Left ventricle myocardium inferior (tissue), 1 donor: Measurements from ENCODE around the gene PHACTR3. TPM values are rescaled to one million over a fixed set of nuclear protein-coding genes. Genes with fewer than 3 reads are reported as not detected.
A peak's percentile ranks its signal among the peaks of the same experiment; 100 is the strongest.

Source experiments
- DNase-seq: peaks from one replicate; pipeline ENCODE4 v3.0.0-alpha.2; 2020
- H3K27ac ChIP-seq: fragments of 200-600 bp; replicated peaks from 2 replicates; pipeline ENCODE4 v1.8.0; 2021
- H3K27me3 ChIP-seq: fragments of 200-600 bp; 2 replicates; pipeline ENCODE4 v1.8.0; 2021; ENCODE audit warnings: low read depth
- H3K36me3 ChIP-seq: fragments of 200-600 bp; 2 replicates; pipeline ENCODE4 v1.8.0; 2021
- H3K4me1 ChIP-seq: fragments of 200-600 bp; 2 replicates; pipeline ENCODE4 v1.8.0; 2021
- H3K4me3 ChIP-seq: fragments of 200-600 bp; 2 replicates; pipeline ENCODE4 v1.8.0; 2021; ENCODE audit warnings: mild to moderate bottlenecking, moderate library complexity
- H3K9me3 ChIP-seq: fragments of 200-600 bp; replicated peaks from 2 replicates; pipeline ENCODE4 v1.8.0; 2021
- intact Hi-C: fragments of 100-400 bp; cut with micrococcal nuclease; formaldehyde crosslinking; loops from one replicate; pipeline ENCODE4 v1.11.0; 2022
- total RNA-seq: library from RNA; stranded (reverse); fragmentation: NEBNext Ultra II Directional; extraction: Animal tissue kit (Norgen Biotek cat#: 25700); gene quantifications from one replicate; pipeline ENCODE4 v1.2.1, GENCODE V29; 2021
- TF ChIP-seq, protein P1 (sequence below): fragments of 200-600 bp; IDR thresholded peaks from 2 replicates; pipeline ENCODE4 v1.8.0; 2021; ENCODE audit warnings: antibody characterized with exemption, mild to moderate bottlenecking, borderline replicate concordance
- donor health status: DM: no; HTN: yes; CAD: no; lungs with severe emphysema.

Gene PHACTR3
- total RNA-seq, 1 donor from 2014 or later = 4.3 TPM

DNA sequence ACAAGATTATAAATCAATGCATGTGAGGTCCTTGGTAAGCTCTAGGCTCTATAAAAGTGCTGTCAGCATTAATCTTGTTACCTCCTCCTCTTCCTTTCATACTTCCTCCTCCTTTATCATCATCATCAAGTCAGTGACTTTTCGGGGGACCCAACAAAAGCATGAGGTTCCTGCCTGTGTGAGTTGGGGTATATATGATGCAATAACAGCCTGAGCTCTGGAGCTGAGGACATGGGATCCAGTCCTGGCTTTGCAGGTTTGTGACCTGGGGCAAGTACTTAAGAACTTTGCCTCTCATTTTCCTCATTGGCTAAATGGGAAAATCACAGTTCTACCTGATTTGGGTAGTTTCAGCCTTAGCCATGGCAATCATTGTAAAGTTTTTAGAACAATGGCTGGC is 7.1 kb upstream of the PHACTR3 start:
- Histone ChIP-seq H3K27me3 (peaks cover 39% of the 10 kb centered on the region), H3K9me3 (no peaks in the 10 kb centered on the region), H3K4me1 (peaks cover 7% of the 10 kb centered on the region), H3K4me3 (no peak overlapping the region), H3K27ac (peak overlapping the region; percentile 50), H3K36me3 (no peaks in the 10 kb centered on the region)
- TF ChIP-seq, protein P1, sequence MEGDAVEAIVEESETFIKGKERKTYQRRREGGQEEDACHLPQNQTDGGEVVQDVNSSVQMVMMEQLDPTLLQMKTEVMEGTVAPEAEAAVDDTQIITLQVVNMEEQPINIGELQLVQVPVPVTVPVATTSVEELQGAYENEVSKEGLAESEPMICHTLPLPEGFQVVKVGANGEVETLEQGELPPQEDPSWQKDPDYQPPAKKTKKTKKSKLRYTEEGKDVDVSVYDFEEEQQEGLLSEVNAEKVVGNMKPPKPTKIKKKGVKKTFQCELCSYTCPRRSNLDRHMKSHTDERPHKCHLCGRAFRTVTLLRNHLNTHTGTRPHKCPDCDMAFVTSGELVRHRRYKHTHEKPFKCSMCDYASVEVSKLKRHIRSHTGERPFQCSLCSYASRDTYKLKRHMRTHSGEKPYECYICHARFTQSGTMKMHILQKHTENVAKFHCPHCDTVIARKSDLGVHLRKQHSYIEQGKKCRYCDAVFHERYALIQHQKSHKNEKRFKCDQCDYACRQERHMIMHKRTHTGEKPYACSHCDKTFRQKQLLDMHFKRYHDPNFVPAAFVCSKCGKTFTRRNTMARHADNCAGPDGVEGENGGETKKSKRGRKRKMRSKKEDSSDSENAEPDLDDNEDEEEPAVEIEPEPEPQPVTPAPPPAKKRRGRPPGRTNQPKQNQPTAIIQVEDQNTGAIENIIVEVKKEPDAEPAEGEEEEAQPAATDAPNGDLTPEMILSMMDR = no peak
- no peak for DNase-seq
- intact Hi-C loops = loop anchor here (10.0 kb wide), 1 partner anchor 158 kb away; no protein-coding TSS in a partner anchor

DNA sequence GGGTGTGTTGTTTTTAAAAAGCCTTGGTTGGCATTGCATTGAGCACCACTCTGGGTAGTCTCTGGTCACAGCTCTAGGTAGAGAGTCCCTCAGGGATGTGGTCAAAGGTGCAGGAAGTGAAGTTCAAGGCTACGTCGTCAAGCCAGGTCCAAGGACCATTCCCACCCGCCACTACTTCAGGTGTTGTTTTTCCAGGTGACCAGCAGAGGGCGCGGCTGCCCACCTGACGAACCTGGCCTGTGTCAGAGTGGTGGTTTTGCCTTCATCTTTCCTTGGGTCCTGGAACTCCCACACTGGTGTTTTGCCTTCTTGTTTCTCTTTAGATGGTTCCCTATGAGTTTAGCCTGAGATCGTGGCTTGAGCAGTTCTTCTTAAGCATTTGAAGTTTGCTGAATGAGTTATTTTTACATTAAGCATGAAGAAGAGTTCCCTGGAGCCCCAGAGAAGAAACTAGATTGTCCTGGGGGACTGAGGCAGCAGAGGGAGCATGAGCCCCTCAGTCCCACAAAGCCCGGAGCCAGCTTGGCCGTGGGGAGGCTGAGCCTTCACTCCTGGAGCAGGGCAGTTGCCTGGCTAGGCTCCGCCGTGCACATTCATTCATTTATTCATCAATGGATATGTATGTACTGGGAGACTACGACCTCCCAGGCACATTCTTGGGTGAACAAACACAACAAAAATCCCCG is 5.6 kb upstream of the PHACTR3 start:
- intact Hi-C loops = loop anchor here (10.0 kb wide), 1 partner anchor 156 kb away; no protein-coding TSS in a partner anchor
- peaks cover 54% of the 10 kb centered on the region for H3K27me3 ChIP-seq
- no peaks in the 10 kb centered on the region for H3K9me3 ChIP-seq
- TF ChIP-seq, protein P1 = peak; percentile 78
- peaks cover 7% of the 10 kb centered on the region for H3K4me1 ChIP-seq
- no peak overlapping the region for H3K27ac ChIP-seq
- H3K4me3 ChIP-seq = no peak overlapping the region
- peak; percentile 35 for DNase-seq
- no peaks in the 10 kb centered on the region for H3K36me3 ChIP-seq

DNA sequence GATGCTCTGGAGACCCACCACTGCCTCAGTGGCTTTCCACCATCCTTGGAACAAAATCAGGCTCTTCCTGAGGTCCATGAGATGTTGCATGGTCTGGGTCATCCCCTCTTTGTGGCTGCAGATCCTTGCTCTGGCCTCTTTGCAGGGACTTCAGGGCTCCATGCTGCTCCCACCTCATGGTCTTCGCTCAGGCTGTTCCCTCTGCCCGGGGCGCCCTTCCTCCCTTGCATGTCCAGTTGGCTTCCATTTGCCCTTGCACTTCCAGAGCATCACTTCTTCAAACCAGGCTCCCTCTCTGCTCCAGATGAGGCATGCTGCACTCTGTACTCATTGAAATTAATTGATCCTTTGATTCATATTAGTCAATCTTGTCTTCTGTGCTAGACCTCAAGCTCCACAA is 4.4 kb upstream of the PHACTR3 start:
- H3K27me3 ChIP-seq = peaks cover 66% of the 10 kb centered on the region
- no peaks in the 10 kb centered on the region for H3K9me3 ChIP-seq
- H3K36me3 ChIP-seq = no peaks in the 10 kb centered on the region
- H3K27ac ChIP-seq = no peak overlapping the region
- no peak overlapping the region for H3K4me3 ChIP-seq
- H3K4me1 ChIP-seq = peaks cover 16% of the 10 kb centered on the region
- no peak for DNase-seq
- TF ChIP-seq, protein P1 = no peak
- intact Hi-C loops = loop anchor here (10.0 kb wide), 1 partner anchor 155 kb away; no protein-coding TSS in a partner anchor

DNA sequence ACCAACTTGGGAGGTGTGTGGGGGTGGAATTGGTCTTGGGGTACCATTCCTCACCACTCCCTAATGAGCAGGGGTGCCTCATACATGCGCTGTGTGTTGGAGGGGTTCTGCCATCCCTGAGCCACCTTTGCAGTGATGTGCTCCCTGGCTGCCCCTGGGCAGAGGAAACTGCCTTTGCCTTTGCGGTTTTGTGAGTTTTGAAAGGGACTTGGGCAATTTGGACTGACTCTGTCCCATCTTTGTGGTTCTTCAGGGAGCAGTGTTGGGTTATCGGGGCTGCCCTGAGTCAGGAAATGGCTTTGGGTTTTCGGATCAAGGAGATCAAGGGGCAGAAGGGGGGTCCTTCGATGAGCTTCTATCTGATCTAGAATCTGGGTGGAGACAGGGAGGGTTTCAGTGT is 3.9 kb upstream of the PHACTR3 start:
- H3K27me3 ChIP-seq = peaks cover 71% of the 10 kb centered on the region
- TF ChIP-seq, protein P1 = no peak

DNA sequence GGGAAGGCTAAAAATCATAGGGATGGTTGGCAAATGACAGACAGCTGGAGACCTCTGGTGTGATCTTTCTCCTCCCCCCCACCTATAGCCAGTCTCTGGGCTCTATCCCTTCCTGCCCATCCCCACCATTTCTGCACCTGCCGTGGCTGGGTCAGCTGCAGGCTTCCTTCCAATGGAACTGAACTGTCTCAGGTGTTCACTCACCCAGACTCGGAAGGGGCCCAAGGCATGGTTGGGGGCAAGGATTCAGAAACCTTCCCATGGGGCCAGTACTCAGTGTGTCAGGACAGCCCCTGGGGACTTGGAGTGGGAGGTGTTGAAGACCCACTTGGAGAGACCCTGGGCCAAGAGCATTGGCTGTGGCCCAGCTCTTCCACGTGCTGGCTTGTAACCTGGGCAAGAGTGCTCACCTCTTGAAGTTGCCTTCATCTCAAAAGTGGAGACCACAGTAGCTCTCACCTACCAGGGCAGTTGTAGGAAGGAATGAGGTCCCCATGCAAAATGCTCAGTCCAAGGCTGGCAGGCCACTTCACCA is 1.7 kb upstream of the PHACTR3 start:
- H3K36me3 ChIP-seq = no peaks in the 10 kb centered on the region
- TF ChIP-seq, protein P1 = no peak
- DNase-seq = no peak
- intact Hi-C loops = no loop called here
- peaks cover 93% of the 10 kb centered on the region for H3K27me3 ChIP-seq
- no peak overlapping the region for H3K4me3 ChIP-seq
- peaks cover 15% of the 10 kb centered on the region for H3K4me1 ChIP-seq
- no peaks in the 10 kb centered on the region for H3K9me3 ChIP-seq
- H3K27ac ChIP-seq = no peak overlapping the region

More for the DNA sequence above, 3.9 kb upstream of the PHACTR3 start:
- no peak overlapping the region for H3K4me3 ChIP-seq
- peaks cover 22% of the 10 kb centered on the region for H3K4me1 ChIP-seq
- DNase-seq = no peak
- H3K27ac ChIP-seq = no peak overlapping the region
- H3K36me3 ChIP-seq = no peaks in the 10 kb centered on the region
- intact Hi-C loops = no loop called here
- no peaks in the 10 kb centered on the region for H3K9me3 ChIP-seq
